HG03039 (cell line): Measurements from ENCODE around the gene RYR2.

Source experiments
- ATAC-seq: cut with Tn5 transposase; IDR thresholded peaks from one replicate; pipeline ENCODE4 v1.9.1; 2021; ENCODE audit warnings: mild to moderate bottlenecking, moderate library complexity; ENCODE audit not compliant: unreplicated experiment

RYR2 gene

DNA sequence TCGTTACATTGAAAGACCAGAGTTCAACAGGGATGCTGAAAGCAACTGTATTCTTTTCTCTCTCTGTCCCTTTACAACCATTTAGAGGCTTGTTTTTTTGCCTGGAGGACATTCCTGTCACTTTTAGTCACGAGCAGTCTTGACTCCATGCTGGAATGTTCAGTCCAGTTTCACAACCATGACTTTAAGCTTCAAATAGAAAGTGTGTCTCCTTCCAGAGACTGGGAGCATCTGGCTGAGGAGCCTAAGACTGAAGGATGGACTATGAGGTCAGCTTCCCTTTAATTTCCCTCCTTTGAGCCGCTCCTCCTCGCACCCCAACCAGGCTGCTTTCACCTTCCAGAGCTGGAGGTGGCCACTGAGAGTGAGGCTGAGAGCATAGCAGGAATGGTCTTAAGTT, 10.5 kb upstream of the RYR2 start:
- no peak for ATAC-seq

DNA sequence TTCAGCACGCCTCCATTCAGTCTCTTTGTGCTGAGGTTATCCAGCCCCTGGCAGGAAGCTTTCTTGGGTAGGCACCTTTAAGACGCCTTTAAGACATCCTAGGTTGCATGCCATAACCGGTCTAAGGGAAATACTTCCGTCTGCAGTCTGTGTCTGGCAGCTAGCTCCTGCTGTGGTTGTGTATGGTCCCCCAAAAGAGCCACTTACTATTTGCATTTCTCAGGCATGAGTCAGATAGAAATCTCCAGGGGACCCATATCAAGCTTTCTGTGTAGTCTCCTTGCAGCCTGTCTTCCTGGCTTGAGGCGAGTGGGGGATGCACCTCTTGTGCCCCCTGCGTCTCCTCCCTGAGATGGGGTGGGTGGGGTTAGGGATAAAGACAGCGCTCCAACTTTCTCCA, 10.0 kb upstream of the RYR2 start:
- peak; percentile 88 for ATAC-seq

DNA sequence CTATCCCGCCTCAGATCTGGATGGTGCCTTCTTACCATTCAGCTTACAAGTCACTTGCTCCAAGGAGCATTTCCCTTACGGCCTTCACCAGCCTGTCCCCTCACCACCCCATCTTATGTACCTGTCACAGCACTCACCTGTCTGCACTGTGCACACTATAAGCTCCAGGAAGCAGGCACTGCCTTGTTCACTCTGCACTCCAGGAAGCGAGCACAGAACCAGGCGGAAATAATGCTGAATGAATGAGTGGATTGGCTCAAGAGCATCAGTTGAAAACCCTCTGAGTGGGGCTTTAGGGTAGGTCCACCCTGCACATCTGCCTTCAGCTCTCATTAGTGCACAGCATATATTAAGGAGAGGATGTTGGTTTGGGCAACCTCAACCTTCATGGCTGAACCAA, 8.9 kb upstream of the RYR2 start:
- ATAC-seq: no peak

DNA sequence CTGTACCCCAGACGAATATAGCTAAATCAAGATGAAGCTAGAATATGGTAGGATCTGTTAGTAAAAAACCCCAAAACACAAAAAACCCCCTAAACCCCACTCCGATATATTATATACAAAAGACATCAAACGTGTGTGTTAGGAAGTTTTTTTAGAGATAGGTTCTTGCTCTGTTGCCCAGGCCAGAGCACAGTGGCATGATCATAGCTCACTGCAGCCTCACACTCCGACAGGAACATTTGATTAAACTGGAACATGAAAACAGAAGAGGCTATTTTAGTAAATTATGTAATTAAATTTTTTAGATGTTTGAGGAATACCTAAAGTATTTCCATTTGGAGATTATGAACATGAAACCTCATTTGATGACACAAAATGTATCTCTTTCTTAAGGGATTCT, 8.2 kb upstream of the RYR2 start:
- no peak for ATAC-seq

DNA sequence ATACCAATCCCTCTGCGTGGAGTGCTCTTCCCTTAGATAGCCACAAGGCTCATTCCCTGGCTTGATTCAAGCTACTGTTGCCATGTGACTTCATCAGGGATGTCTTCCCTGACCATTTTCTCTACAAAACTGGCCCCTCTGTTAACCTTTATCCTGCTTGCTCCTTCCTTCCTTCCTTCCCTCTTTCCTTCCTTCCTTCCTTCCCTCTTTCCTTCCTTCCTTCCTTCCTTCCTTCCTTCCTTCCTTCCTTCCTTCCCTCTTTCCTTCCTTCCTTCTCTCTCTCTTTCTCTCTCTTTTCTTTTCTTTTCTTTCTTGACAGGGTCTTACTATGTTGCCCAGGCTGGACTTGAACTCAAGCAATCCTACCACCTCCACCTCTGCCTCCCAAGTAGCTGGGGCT, 6.2 kb upstream of the RYR2 start:
- ATAC-seq: no peak

DNA sequence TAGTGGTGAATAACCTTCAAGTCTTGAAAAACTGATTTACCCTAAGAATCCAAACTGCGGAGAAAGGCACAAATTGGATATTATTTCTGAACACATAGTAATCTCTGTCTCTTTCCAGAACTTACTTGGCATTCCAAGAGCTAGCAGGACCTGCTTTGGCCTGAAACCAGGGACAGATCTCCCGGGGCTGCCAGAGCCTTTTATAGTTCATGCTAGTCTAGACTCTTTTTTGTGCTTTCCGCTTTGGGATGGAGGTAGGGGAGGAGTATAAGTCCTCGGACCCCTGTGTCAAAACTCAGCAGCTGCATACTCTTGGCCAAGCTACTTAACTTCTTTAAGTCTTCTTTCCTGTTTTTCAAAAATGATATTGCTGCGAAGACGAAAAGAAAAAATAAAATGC, 3.8 kb upstream of the RYR2 start:
- no peak for ATAC-seq

DNA sequence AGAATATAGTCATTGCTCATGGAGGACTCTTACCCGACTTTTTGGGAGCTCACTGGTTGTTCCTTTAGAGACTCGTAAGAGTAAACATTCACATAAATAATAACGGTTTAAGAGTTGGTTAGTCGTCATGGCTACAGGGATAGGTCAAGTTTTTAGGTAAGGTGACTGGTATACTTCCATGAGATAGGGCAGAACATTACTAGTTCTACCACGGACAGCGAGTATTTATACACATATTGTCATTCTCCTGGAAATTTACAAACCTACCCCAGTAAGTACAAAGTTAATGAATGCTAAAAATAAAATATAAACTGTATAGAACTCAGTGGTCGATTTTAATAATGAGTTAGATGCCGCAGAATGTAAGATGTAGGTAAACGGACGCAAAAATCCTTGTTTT, 1.2 kb upstream of the RYR2 start:
- no peak for ATAC-seq

DNA sequence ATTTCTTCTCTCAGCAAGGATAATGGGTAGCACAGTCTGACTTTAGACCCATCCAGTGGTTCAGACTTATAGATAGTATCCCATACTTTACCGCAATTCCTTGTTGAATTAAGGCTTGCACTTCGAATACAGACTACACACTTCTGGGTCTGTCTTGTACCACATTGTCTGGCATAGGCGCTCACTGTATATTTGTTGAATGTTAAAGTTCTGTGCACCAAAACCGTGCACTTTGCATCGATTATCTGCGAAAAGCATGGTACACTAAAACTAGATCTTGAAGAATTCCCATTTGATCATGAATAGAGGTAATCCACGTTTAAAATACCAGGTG, 556 bp upstream of the RYR2 start:
- ATAC-seq: no peak

DNA sequence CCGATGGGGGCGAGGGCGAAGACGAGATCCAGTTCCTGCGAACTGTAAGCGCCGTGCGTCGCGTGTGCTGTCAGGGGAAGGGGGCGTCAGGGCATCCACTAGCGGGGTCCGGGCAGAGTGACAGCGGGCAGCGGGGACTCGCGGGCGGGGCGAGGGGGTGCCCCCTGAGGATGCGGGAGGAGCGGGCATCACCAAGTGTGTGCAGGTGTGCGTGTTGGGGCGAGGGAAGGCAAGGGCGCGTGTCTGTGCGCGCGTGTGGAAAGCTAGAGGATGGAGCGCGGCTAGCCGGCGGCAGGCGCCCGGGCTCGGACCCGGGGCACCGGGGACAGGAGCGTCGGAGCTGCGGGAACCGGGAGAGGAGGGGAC, 525 bp downstream of the RYR2 start:
- no peak for ATAC-seq

DNA sequence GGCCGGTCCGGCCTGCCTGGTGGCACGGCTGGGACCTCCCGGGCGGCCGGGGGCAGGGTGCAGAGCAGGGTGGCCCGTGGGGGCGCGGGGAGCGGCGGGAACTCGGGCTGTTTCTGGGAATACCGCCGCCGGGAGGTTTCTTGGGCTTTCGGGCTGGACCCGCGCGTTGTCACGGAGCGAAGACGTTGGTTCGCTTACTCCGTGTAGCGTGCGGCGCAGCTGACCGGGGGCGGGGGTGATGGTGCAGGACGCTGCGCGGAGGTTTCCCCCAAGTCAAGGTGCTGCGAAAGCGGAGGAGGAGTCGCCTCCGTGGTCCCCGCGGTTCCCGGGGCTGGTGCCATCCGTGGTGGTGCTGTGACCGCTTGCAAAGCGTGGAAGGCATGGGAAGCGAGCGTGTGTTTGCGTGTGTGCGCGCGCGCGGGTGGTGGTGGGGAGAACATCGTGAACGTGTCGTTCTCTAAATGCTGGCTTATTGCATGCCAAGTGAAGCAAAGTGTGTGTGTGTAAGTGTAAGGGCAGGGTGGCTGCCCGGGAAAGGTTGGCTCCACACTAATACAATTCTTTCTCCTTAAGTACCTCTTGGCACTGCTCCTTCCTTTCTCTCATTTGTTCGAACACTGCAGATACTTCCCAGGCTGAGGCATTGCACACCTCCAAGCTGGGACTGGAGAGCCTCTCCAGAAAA, 1.1 kb downstream of the RYR2 start:
- ATAC-seq: no peak

DNA sequence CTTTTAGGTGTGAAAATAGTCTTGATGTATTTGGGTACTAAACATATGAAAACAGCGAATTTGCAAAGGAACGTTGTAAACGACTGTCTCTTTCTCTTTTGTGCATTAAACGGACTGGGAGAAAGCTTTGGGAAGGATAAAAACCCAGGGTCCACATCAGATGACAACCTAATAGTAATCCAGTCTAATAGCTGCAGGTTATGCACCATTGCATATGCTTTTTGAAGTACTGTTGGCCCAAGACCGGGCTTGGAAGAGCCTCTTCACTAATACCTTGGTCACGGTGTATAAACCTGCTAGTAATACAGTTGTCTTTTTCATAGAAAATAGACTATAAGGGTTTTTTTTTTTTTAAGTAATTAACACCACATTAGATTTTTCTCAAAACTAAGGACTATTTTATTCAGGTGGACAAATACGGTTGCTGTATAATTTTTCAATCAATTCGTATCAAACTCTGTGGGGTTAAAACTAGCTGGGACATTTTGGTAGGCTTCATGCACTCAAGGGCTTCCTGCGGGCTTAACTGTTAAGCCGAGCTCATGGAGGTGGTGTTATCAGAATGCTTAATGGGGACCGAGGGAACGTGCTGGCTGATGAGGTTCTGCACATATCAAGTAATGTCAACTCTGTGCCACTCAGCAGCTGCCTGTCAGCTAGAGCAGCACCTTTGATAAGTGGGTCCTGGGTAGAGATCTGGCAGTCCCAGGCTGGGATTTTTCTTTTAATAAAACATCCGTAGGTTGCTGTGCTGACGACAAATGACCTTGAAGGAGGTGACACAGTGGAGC, 2.1 kb downstream of the RYR2 start:
- no peak for ATAC-seq

DNA sequence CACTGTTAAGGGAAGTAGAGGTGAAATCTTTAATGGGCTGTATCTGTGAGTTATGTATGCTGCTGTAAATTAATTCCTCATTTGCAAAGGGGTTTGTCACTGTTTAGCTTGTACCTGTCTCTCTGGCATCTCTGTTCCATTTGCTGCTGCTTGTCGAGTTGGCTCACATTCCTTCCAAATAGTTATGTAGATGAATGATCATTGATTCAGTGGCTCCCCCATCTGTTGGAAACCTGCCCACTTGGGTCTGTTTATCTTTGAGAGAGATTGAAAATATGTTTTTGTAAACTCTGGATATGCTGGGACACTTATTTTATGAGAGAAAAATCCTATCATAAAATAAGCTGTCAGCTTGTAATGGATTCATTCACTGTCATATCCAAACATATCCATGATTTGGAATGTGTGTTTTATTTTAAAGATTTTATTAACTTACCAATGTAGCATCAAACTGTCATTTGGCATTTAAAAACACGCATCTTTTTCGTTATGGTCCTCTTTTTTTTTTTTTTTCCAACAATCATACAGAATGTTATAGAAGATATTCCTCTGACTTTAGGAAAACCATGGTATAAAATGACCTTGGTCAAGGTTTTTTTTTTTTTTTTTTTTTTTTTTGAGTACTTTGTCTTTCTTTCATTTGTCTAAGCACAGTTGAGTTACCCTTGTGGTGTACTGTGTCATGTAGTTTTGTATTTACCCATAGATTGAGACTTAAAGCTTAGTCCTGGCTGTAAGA, 3.5 kb downstream of the RYR2 start:
- ATAC-seq: no peak

DNA sequence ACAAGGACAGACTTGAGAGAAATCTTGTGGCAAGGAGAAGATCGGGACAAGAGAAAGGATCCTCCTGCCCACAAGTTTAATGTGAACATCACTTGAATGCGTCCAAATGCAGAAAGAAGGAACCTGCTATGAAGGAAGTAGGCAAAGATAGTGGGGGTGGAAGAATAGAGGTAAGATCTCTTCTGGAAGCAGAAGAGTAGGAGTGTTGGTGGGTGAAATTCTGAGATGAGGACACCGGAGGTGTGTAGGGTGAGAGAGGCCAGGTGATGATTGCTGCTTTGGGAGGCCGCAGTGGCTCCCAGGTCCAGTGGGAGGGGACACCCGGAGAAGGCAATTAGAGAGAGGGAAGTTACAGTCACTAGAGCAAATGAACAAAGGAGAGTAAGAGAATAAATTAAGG, 6.8 kb downstream of the RYR2 start:
- ATAC-seq: no peak

DNA sequence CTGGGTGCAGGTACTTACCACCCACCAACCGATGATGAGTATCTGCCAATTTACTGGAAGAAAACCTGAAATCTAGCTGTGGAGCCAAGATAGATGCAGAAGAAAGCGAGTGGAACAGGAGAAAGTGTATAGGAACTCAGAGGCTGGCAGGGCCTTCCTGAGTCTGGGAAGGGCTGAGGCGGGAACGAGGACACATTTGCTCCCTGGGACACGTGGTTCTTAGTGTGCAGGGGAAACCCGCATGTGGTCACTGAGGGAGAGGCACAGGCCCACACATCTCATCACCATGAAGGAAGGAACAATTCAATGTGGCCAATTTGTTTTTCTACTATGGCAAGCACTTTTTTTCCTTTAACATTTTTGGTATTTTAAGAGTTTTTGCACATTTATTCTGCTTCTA, 8.2 kb downstream of the RYR2 start:
- no peak for ATAC-seq

DNA sequence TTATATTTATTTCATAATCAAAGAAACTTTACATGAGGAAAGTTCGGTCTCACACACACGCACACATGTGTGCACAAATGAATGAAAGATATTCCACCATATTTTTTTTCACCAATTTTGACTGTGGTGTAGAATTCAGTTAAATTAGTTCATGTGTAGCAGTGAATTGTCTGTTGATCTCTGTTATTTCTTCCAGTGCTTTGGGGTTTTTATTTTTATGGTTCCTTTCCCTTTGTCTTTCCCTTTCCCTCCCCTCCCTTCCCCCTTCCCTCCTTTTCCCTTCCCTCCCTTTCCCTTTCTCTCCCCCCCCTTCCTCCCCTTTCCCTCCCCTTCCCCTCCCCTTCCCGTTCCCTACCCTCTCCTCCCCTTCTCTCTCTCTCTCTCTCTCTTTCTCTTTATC, 8.9 kb downstream of the RYR2 start:
- ATAC-seq: no peak

DNA sequence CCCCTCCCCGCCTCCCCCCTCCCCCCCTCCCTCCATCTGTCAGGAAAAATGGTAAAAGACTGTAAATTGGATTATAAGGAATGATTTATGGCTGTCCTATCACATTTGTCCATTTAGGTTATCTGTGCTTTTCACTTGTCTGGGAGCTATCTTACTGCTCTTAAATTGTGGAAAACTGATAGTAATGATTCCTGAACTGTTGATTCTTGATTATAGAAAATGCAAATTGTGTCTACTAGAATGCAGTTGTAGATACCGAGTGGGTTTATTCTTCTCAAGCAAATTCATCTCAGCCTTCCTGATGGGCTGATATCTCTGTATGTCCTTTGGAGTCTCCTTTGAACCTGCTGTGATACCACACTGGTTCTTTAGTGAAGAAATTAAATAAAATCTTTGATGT, 12.3 kb downstream of the RYR2 start:
- no peak for ATAC-seq

DNA sequence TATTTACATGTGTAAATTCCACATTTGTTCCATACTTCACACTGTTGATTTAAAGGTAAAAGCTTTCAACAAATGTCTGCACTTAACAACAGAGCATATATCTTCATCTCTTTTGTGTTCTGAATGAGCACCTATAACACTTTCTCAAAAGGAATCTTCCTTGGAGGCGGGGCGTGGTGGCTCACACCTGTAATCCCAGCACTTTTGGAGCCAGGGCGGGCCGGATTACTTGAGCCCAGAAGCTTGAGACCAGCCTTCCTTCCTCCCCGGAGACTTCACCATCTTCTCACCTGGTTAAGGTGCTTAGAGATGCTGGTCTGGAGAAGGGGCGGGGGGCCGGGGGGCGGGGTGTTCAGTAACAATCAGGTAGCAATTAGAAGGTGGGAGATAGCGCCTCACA, 16.5 kb downstream of the RYR2 start:
- ATAC-seq: no peak

DNA sequence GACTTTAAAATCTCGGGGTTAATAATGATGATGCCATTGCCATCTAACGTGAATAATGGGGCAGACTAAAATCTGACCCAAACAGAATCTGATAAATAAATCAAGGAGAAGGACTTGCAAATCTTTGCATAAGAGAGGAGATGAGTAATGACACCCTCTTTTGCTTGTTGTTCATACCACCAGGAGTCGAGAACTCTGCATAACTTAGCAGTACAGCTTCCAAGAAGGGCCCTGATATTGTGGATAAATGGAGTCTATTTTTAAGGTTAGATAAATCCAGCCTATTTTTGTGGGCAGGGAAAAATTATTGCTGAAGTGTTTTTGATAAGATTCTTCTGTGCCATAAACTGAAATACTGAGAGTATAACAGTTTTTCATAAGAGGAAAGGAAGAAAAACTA, 17.3 kb downstream of the RYR2 start:
- ATAC-seq: no peak

DNA sequence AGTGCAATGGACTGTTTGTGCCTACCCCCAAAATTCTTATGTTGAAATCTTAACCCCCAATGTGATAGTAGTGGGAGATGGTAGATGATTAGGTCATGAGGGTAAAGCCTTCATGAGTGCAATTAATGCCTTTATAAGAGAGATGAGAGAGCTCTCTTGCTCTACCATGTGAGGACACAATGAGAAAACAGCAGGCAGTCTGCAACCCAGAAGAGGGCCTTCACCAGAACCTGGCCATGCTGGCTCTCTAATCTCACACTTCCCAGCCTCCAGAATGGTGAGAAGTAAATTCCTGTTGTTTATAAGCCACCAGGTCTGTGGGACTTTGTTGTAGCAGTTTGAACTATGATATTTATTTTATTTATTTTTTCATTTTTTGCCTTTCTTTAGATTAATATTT, 21.0 kb downstream of the RYR2 start:
- no peak for ATAC-seq

DNA sequence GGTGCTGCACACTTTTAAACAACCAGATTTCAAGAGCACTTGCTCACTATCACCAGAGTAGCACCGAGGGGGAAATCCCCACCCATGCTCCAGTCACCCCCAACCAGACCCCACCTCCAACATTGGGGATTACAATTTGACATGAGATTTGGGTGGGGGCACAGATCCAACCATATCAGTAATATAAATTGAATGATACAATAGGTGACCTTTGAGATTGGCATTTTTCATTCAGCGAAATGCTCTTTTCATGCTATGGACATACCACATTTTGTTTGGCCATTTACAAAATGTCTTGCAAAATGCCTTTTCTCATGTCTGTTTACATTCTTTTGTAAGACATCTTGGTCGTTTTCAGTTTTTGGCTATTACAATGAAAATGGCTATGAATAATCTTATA, 23.9 kb downstream of the RYR2 start:
- no peak for ATAC-seq

DNA sequence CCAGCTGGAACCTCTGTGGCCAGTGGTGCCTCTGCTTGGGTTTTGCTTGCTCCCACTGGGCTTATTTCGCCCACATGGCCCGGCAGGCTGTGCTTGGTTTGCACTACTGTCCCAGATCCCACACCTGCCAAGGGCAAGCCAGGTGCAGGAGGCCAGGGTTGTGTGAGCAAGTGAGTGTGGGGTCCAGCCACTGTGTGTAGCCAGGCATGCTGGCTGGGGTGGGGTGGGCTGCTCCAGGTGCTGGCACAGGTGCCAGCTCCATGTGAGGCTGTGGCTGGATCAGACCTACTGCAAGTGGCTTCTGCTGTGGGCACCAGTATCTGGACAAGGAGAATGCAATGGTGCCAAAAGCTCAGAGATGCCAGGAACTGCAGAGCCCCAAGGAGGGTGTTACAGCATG, 28.5 kb downstream of the RYR2 start:
- no peak for ATAC-seq

DNA sequence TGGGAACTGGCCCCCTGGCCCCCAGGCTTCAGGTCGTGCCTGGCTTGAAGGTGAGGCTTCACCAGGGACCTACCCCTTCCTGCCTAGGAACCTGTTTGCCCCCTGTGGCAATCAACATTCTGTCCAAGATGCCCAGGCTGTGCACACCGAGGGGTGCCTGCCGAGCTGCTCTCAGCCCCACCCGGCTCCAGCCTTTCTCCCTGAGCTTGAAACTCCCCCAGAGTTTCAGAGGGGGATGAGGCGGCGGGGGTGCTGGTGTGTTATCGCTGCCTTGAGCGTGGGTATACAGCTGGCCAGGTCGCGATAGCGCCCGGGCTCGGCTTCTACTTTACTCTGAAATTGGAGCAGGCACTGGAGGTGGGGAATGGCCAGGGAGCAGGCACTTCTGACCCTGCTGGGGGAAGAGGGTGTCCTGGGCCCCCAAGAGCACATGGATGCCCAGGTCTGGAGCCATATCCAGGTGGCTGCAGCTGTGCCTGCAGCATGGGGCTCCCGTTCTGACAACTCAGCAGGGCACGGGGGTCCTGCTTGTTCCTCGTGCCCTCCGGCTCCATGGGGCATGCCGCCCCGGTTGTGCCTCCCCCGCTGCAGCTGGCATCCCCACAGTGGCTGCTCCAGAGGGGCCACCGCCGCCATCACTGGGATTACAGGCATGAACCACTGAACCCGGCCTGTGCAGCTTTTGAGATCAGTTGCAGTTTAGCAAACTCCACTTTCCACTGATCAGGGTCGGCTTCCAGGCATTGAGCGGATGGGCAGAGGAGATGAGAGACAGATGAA, 29.8 kb downstream of the RYR2 start:
- no peak for ATAC-seq
